Left ventricle myocardium inferior (tissue), 1 donor: ENCODE data around the gene RPL23. TPM values are rescaled to one million over a fixed set of nuclear protein-coding genes. Genes with fewer than 3 reads are reported as not detected.

Experiments used
- DNase-seq: peaks from one replicate; pipeline ENCODE4 v3.0.0-alpha.2; 2020
- H3K27ac ChIP-seq: fragments of 200-600 bp; replicated peaks from 2 replicates; pipeline ENCODE4 v1.8.0; 2021
- H3K27me3 ChIP-seq: fragments of 200-600 bp; 2 replicates; pipeline ENCODE4 v1.8.0; 2021; ENCODE audit warnings: low read depth
- H3K36me3 ChIP-seq: fragments of 200-600 bp; 2 replicates; pipeline ENCODE4 v1.8.0; 2021
- H3K4me1 ChIP-seq: fragments of 200-600 bp; 2 replicates; pipeline ENCODE4 v1.8.0; 2021
- H3K4me3 ChIP-seq: fragments of 200-600 bp; 2 replicates; pipeline ENCODE4 v1.8.0; 2021; ENCODE audit warnings: mild to moderate bottlenecking, moderate library complexity
- H3K9me3 ChIP-seq: fragments of 200-600 bp; replicated peaks from 2 replicates; pipeline ENCODE4 v1.8.0; 2021
- intact Hi-C: fragments of 100-400 bp; cut with micrococcal nuclease; formaldehyde crosslinking; loops from one replicate; pipeline ENCODE4 v1.11.0; 2022
- total RNA-seq: library from RNA; stranded (reverse); fragmentation: NEBNext Ultra II Directional; extraction: Animal tissue kit (Norgen Biotek cat#: 25700); gene quantifications from one replicate; pipeline ENCODE4 v1.2.1, GENCODE V29; 2021
- TF ChIP-seq, protein P1 (sequence below): fragments of 200-600 bp; IDR thresholded peaks from 2 replicates; pipeline ENCODE4 v1.8.0; 2021; ENCODE audit warnings: antibody characterized with exemption, mild to moderate bottlenecking, borderline replicate concordance
- donor health status: DM: no; HTN: yes; CAD: no; lungs with severe emphysema.

RPL23 gene
- total RNA-seq, 1 donor from 2014 or later = 760 TPM

DNA sequence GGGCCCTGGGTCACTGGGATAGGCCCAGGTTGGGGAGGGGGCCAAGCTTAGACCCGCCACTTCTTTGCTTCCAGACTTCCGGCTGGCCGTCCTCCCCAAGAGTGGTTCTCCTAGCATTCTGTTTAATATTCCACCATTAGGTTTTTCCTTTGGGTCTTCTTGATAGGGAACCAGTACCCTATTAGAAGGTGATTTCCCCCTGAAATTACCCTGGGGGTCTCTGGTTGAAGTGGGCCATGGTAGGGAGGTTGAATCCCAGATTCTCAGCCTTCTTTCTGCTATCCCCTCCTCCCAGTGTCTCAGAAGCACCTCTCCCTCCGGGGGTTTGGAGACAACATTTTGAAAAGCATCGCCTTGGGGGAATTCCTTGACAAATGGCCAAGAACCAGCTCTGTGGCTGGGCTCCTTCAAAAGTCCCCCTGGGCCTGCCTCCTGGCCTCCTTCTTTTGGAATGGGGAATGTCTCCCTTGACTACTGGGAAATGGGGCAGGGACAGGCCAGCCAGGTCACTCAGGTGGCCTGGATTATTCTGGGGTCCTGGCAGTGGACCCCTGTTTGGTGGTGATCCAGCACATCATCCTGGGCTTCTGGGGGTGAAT, 22.1 kb upstream of the RPL23 start:
- H3K27ac ChIP-seq = peak overlapping the region; percentile 97
- peaks cover 19% of the 10 kb centered on the region for H3K36me3 ChIP-seq
- intact Hi-C loops = no loop called here

DNA sequence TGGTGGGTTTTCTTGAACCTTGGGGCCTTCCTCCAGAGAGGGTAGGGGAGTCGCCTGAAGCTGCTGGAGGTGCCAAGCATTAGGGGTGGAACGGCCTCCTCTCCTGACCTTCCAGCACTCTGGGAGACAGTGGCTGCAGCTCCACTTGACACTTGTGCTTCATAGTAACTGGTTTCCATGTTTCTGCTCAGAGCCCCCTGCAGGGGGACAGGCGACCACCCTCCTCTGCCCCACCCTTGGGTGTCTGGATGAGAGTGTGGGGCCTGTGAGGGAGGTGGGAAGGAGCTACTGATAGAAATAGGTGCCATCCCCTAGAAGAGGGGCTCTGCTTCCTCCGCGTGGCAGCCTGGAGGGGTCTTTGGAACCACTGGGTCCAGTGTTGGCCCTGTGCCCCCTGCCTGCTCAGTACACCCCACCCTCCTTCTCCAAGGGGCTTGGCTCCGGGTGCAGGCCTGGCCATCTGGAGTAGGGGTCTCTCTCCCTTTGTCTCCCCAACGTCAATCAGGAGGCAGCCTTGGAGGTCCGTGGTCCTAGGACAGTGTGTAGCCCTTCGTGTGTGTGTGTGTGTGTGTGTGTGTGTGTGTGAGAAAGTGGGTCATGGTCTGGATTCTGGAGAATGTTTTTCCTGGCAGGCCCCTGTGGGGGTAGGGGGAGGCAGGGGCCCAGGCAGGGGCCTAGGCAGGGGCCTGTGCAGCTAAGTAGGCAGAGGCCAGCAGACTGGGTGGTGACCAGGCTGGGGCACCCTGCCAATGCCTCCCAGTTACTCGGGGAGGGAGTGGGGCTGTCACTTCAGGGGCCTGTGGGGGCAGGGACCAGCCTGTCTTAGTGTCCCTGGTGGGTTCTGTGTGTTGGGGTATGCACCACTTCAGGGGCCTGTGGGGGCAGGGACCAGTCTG, 21.2 kb upstream of the RPL23 start:
- TF ChIP-seq, protein P1, sequence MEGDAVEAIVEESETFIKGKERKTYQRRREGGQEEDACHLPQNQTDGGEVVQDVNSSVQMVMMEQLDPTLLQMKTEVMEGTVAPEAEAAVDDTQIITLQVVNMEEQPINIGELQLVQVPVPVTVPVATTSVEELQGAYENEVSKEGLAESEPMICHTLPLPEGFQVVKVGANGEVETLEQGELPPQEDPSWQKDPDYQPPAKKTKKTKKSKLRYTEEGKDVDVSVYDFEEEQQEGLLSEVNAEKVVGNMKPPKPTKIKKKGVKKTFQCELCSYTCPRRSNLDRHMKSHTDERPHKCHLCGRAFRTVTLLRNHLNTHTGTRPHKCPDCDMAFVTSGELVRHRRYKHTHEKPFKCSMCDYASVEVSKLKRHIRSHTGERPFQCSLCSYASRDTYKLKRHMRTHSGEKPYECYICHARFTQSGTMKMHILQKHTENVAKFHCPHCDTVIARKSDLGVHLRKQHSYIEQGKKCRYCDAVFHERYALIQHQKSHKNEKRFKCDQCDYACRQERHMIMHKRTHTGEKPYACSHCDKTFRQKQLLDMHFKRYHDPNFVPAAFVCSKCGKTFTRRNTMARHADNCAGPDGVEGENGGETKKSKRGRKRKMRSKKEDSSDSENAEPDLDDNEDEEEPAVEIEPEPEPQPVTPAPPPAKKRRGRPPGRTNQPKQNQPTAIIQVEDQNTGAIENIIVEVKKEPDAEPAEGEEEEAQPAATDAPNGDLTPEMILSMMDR = no peak
- no peak for DNase-seq
- peaks cover 99% of the 10 kb centered on the region for H3K4me1 ChIP-seq
- no peaks in the 10 kb centered on the region for H3K27me3 ChIP-seq
- no peaks in the 10 kb centered on the region for H3K9me3 ChIP-seq
- intact Hi-C loops = no loop called here
- peak overlapping the region; percentile 99 for H3K4me3 ChIP-seq
- H3K27ac ChIP-seq = peak overlapping the region; percentile 97
- H3K36me3 ChIP-seq = peaks cover 19% of the 10 kb centered on the region

More for the DNA sequence above, 22.1 kb upstream of the RPL23 start:
- DNase-seq = no peak
- H3K4me1 ChIP-seq = peaks cover 100% of the 10 kb centered on the region
- no peaks in the 10 kb centered on the region for H3K27me3 ChIP-seq
- H3K4me3 ChIP-seq = peak overlapping the region; percentile 99
- TF ChIP-seq, protein P1 = no peak
- H3K9me3 ChIP-seq = no peaks in the 10 kb centered on the region

DNA sequence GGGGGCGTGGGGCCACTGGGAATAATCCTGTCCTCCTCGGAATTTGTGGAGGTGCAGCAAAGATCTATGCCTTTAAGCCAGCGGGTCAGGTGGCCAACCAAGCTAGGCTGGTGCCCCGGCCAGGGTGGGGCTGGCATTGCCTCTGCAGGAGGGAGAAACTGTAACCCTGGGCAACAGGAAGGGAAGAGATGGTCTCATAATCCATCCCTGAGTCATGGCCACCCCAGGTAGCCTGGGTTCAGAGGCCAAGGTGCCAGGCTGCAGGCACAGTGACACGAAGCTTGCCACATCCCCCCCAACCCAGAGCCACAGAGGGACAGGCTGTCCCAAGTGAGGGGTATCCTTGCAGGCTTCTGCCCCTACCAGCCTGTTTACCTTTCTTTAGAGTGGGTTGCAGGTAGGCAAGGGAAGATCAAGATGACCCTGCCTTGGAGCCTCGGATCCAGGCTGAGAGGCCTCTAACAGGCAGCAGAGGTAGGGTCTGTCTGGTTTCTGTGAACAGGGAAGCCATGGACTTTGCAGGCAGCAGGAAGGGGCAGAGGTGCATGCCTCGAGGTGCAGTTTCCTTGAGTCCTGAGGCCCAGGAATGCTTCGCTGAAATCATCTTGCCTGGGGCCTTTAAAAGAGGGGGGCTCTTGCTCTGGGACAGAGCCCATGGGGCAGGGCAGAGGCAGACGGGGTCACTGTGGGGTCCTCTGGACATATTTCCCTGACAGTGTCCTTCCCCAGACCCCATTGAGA, 20.3 kb upstream of the RPL23 start:
- Histone ChIP-seq H3K4me1 (peaks cover 92% of the 10 kb centered on the region), H3K27me3 (no peaks in the 10 kb centered on the region), H3K9me3 (no peaks in the 10 kb centered on the region), H3K4me3 (peak overlapping the region; percentile 99), H3K27ac (peak overlapping the region; percentile 97), H3K36me3 (peaks cover 13% of the 10 kb centered on the region)
- intact Hi-C loops = no loop called here
- TF ChIP-seq, protein P1 = no peak
- no peak for DNase-seq

DNA sequence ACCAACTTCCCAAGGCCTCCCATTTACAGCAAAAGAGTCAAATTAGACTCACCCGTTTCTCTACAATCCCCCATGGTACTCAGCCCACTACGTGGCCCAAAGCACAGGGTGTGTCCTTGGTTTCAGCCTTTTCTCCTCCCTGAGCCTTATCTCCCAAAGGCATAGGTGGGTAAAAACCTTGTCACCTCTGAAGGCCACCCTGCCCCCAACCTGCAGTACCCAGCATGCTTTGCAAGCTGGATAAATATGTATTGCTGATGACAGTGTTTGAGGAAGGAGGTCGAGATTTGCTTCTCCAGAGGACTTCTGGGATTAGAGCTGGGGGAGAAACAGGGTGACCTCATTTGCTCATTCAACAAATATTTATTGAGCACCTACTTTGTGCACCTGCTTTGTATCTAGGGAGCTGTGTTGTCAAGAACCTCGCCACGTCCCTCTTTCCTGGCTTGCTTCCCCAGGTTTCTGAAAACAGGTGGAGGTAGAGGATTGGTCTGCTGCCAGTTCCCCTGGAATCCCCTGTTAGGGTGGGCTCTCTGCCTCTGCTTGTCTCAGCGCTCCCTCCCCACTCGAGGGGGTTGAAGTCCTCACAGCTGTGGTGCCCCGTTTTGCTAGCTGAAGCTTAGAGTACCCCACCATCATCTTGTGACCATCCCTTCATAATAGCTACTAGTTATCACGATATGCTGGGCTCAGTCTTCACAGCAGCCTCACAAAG, 19.3 kb upstream of the RPL23 start:
- Histone ChIP-seq H3K4me3 (peak overlapping the region; percentile 99), H3K4me1 (peaks cover 92% of the 10 kb centered on the region), H3K36me3 (peaks cover 3% of the 10 kb centered on the region), H3K27ac (peak overlapping the region; percentile 97), H3K9me3 (no peaks in the 10 kb centered on the region), H3K27me3 (no peaks in the 10 kb centered on the region)
- TF ChIP-seq, protein P1 = no peak
- intact Hi-C loops = no loop called here
- DNase-seq = no peak

DNA sequence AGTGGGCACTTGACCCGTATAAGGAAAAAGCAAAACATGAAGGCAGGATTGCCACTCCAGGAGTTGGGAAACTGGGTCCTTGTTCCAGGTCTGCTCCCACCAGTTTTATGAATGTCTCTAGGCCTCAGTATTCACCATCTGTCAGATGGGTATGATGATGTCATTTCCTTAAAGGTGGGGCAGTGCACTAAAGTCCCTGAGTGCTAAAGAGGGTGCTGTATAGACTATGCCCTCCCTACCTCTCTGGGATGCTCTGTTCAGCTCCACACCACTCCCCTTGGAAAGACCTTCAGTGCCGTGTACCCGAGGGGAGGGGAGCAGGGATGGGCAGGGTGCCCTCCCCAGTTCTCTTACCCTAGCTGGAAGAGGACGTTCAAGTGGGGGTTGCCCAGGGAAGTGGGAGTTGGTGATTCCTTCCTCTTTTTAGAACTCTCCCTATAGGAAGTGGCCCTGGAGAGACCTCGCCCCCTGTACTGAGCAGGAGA, 18.5 kb upstream of the RPL23 start:
- peak overlapping the region; percentile 97 for H3K27ac ChIP-seq
- H3K27me3 ChIP-seq = no peaks in the 10 kb centered on the region
- no peaks in the 10 kb centered on the region for H3K36me3 ChIP-seq
- H3K4me1 ChIP-seq = peaks cover 87% of the 10 kb centered on the region
- TF ChIP-seq, protein P1 = no peak
- H3K9me3 ChIP-seq = no peaks in the 10 kb centered on the region
- DNase-seq = no peak
- intact Hi-C loops = no loop called here
- H3K4me3 ChIP-seq = peak overlapping the region; percentile 99
